Gastrocnemius medialis (tissue), 4 donors: ENCODE results near the gene SKI.

Source experiments
- CTCF ChIP-seq, 5 experiments: fragments of 450-650 bp in 3 of 5; fragments of 200-600 bp in 2 of 5; sonication (generic) in 2 of 5; IDR thresholded peaks in 4 of 5; conservative IDR thresholded peaks in 1 of 5; 1 replicate in 4 of 5; 2 replicates in 1 of 5; pipeline ENCODE4 v1.5.1; 2016 to 2019; ENCODE audit warnings: antibody characterized with exemption in 5 of 5, mild to moderate bottlenecking in 3 of 5, moderate library complexity in 3 of 5
- POLR2A ChIP-seq, 2 donors: fragments of 450-650 bp; IDR thresholded peaks; one replicate each; pipeline ENCODE4 v1.6.1; 2017; ENCODE audit warnings: antibody characterized with exemption in 2 of 2, mild to moderate bottlenecking in 2 of 2, moderate library complexity in 2 of 2

GRCh38 chr1:2344121-2344681 lies 116.1 kb downstream of the SKI start:
- TF ChIP-seq CTCF (IDR thresholded peaks at IDR 0.05 in 4 of 5, conservative IDR thresholded peaks at IDR 0.05 in 1 of 5) (no peak), POLR2A (IDR thresholded peaks at IDR 0.05) (no peak)
